Testis (tissue), 3 donors: ENCODE measurements around the gene AGXT. TPM values are rescaled to one million over a fixed set of nuclear protein-coding genes. Genes with fewer than 3 reads are reported as not detected.

Experiments used
- DNase-seq: peaks from one replicate; pipeline ENCODE4 v3.0.0-alpha.2; 2019
- H3K27ac ChIP-seq, 2 donors: fragments of 200-600 bp; sonication (generic); one replicate each; pipeline ENCODE4 v1.5.1; 2019
- H3K27me3 ChIP-seq: fragments of 200-600 bp; sonication (generic); one replicate; pipeline ENCODE4 v1.5.1; 2019
- H3K36me3 ChIP-seq: fragments of 200-600 bp; sonication (generic); one replicate; pipeline ENCODE4 v1.5.1; 2017; ENCODE audit warnings: low read depth; ENCODE audit errors: missing control alignments
- H3K4me1 ChIP-seq: fragments of 200-600 bp; sonication (generic); one replicate; pipeline ENCODE4 v1.5.1; 2019
- H3K4me3 ChIP-seq, 2 donors: fragments of 200-600 bp; sonication (generic); one replicate each; pipeline ENCODE4 v1.5.1; 2017 to 2019
- H3K9me3 ChIP-seq: fragments of 200-600 bp; sonication (generic); one replicate; pipeline ENCODE4 v1.5.1; 2017
- POLR2A ChIP-seq: fragments of 450-650 bp; IDR thresholded peaks from one replicate; pipeline ENCODE4 v1.6.1; 2017; ENCODE audit warnings: antibody characterized with exemption, mild to moderate bottlenecking, moderate library complexity
- WGBS, 2 donors: methylation state at CpG; one replicate each; pipeline ENCODE4 v1.1.5; 2018; 5-methylcytosine and 5-hydroxymethylcytosine counted together
- intact Hi-C: fragments of 100-400 bp; cut with DNase I; formaldehyde crosslinking; loops from one replicate; pipeline ENCODE4 v1.15.1; 2023; ENCODE audit warnings: low total_unique reads
- polyA plus RNA-seq: library from polyadenylated mRNA; stranded (reverse); fragments of 350-450 nt; fragmentation: Illumina TruSeq; extraction: RNeasy Lipid Tissue Mini Kit (QIAGEN cat#74804); gene quantifications from one replicate; pipeline ENCODE4 v1.2.3, GENCODE V29; 2014; ENCODE audit warnings: low read depth, low replicate concordance; ENCODE audit not compliant: insufficient read depth
- total RNA-seq, 2 donors: library from RNA; depleted of rRNA; stranded (reverse); fragments of >200 nt; gene quantifications; one replicate each; pipeline ENCODE4 v1.2.3, GENCODE V29; 2016
- TF ChIP-seq, protein P1 (sequence below), 3 experiments: fragments of 450-650 bp in 2 of 3; fragments of 200-600 bp in 1 of 3; sonication (generic) in 1 of 3; IDR thresholded peaks; one replicate each; pipeline ENCODE4 v1.5.1; 2016 to 2019; ENCODE audit warnings: antibody characterized with exemption in 3 of 3, mild to moderate bottlenecking in 2 of 3, moderate library complexity in 1 of 3

Gene AGXT
- total and polyA plus RNA-seq, 3 donors from 2014 or later, result 0.24 to 0.51 TPM; not detected in 1

DNA sequence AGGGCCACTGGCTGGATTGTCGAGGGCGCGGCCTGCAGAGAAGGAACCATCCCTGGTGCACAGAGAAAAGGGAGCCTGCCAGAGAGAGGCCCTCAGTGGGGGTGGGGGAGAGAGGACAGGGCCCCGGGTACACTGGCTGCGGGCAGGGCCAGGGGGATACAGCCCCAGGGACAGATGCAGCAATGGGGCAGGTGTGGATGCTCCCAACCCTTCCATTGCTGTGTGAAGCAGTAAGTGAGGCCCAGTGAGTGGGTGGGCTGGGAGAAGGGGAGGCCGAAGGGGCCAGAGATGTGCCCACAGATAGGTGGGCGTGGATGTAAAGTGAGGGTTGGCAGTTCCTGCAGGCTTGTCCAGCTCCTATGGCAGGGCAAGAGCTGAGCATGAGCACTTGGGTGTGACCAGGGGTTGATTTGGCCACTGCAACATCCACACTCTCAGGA, 7.4 kb downstream of the AGXT start:
- Histone ChIP-seq H3K36me3 (no peaks in the 10 kb centered on the region), H3K27ac (no peak overlapping the region), H3K9me3 (no peaks in the 10 kb centered on the region), H3K27me3 (no peaks in the 10 kb centered on the region), H3K4me1 (peaks cover 10% of the 10 kb centered on the region), H3K4me3 (no peak overlapping the region)
- WGBS, 2 donors, result 73 to 84% methylated on average over 7 of the region's 7 CpGs
- no peak for DNase-seq
- intact Hi-C loops, result no loop called here
- TF ChIP-seq, protein P1, sequence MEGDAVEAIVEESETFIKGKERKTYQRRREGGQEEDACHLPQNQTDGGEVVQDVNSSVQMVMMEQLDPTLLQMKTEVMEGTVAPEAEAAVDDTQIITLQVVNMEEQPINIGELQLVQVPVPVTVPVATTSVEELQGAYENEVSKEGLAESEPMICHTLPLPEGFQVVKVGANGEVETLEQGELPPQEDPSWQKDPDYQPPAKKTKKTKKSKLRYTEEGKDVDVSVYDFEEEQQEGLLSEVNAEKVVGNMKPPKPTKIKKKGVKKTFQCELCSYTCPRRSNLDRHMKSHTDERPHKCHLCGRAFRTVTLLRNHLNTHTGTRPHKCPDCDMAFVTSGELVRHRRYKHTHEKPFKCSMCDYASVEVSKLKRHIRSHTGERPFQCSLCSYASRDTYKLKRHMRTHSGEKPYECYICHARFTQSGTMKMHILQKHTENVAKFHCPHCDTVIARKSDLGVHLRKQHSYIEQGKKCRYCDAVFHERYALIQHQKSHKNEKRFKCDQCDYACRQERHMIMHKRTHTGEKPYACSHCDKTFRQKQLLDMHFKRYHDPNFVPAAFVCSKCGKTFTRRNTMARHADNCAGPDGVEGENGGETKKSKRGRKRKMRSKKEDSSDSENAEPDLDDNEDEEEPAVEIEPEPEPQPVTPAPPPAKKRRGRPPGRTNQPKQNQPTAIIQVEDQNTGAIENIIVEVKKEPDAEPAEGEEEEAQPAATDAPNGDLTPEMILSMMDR (IDR thresholded peaks at IDR 0.05), result no peak
- no peak for TF ChIP-seq POLR2A

- Histone ChIP-seq H3K27ac (no peak overlapping the region), H3K27me3 (no peaks in the 10 kb centered on the region), H3K4me1 (peaks cover 10% of the 10 kb centered on the region), H3K4me3 (no peak overlapping the region), H3K36me3 (no peaks in the 10 kb centered on the region), H3K9me3 (no peaks in the 10 kb centered on the region)
- DNase-seq, result no peak
- intact Hi-C loops, result no loop called here
- 86 to 87% methylated on average over 17 to 18 of the region's 18 CpGs for WGBS, 2 donors
- TF ChIP-seq, protein P1 (IDR thresholded peaks at IDR 0.05), result no peak
- TF ChIP-seq POLR2A, result no peak
Observed at GRCh38 chr2:240876475-240877251, 8.0 kb downstream of the AGXT start.

- no peaks in the 10 kb centered on the region for H3K36me3 ChIP-seq
- TF ChIP-seq POLR2A, result no peak
- TF ChIP-seq, protein P1 (IDR thresholded peaks at IDR 0.05), result no peak
- H3K27me3 ChIP-seq, result no peaks in the 10 kb centered on the region
- DNase-seq, result no peak
- intact Hi-C loops, result no loop called here
- WGBS, 2 donors, result 92 to 97% methylated on average over 5 to 39 of the region's 40 CpGs
- H3K27ac ChIP-seq, result no peak overlapping the region
- H3K4me3 ChIP-seq, result no peak overlapping the region
- no peaks in the 10 kb centered on the region for H3K9me3 ChIP-seq
- peaks cover 10% of the 10 kb centered on the region for H3K4me1 ChIP-seq
Observed at GRCh38 chr2:240877460-240878340, 9.1 kb downstream of the AGXT start.

- WGBS, 2 donors, result 91 to 100% methylated on average over 2 to 17 of the region's 18 CpGs
- TF ChIP-seq, protein P1 (IDR thresholded peaks at IDR 0.05), result no peak
- no peak for TF ChIP-seq POLR2A
Observed at GRCh38 chr2:240878341-240878936, 9.8 kb downstream of the AGXT start.

More at GRCh38 chr2:240878341-240878936, 9.8 kb downstream of the AGXT start:
- no peak overlapping the region for H3K27ac ChIP-seq
- DNase-seq, result no peak
- no peaks in the 10 kb centered on the region for H3K36me3 ChIP-seq
- no peaks in the 10 kb centered on the region for H3K27me3 ChIP-seq
- H3K9me3 ChIP-seq, result no peaks in the 10 kb centered on the region
- H3K4me3 ChIP-seq, result no peak overlapping the region
- peaks cover 10% of the 10 kb centered on the region for H3K4me1 ChIP-seq
- intact Hi-C loops, result no loop called here
